Ishikawa (cell line): ENCODE results near the gene HIGD1A.

Experiments
- CEBPB ChIP-seq: IDR thresholded peaks from 2 replicates; pipeline ENCODE4 v1.6.1; 2012
- CREB1 ChIP-seq: IDR thresholded peaks from 2 replicates; pipeline ENCODE4 v1.6.1; 2012; ENCODE audit warnings: low read depth
- EGR1 ChIP-seq: IDR thresholded peaks from 2 replicates; pipeline ENCODE4 v1.6.1; 2012
- EP300 ChIP-seq: IDR thresholded peaks from 2 replicates; pipeline ENCODE4 v1.6.1; 2012; ENCODE audit warnings: borderline replicate concordance
- FOXM1 ChIP-seq: IDR thresholded peaks from 2 replicates; pipeline ENCODE4 v1.6.1; 2012; ENCODE audit warnings: low read depth, borderline replicate concordance
- MAX ChIP-seq: IDR thresholded peaks from 2 replicates; pipeline ENCODE4 v1.6.1; 2012
- RAD21 ChIP-seq: IDR thresholded peaks from 2 replicates; pipeline ENCODE4 v1.6.1; 2012; ENCODE audit warnings: low read depth
- REST ChIP-seq: IDR thresholded peaks from 2 replicates; pipeline ENCODE4 v1.6.1; 2012; ENCODE audit warnings: low read depth, mild to moderate bottlenecking
- TAF1 ChIP-seq: IDR thresholded peaks from 2 replicates; pipeline ENCODE4 v1.6.1; 2012; ENCODE audit warnings: low read depth, mild to moderate bottlenecking
- TCF12 ChIP-seq: IDR thresholded peaks from 2 replicates; pipeline ENCODE4 v1.6.1; 2012; ENCODE audit warnings: low read depth
- TEAD4 ChIP-seq: IDR thresholded peaks from 2 replicates; pipeline ENCODE4 v1.6.1; 2012
- USF1 ChIP-seq: IDR thresholded peaks from 2 replicates; pipeline ENCODE4 v1.6.1; 2012
- ZBTB7A ChIP-seq: IDR thresholded peaks from 2 replicates; pipeline ENCODE4 v1.6.1; 2012; ENCODE audit warnings: low read depth

- TF ChIP-seq RAD21 = no peak
- TF ChIP-seq ZBTB7A = no peak
- no peak for TF ChIP-seq MAX
- no peak for TF ChIP-seq EP300
- no peak for TF ChIP-seq EGR1
- no peak for TF ChIP-seq CREB1
- TF ChIP-seq TEAD4 = no peak
- TF ChIP-seq CEBPB = no peak
- no peak for TF ChIP-seq REST
- no peak for TF ChIP-seq USF1
- TF ChIP-seq TCF12 = no peak
- no peak for TF ChIP-seq FOXM1
- TF ChIP-seq TAF1 = no peak
These were observed 48.2 kb upstream of the HIGD1A start for GRCh38 chr3:42852441-42852840.
